Inflammatory macrophage treated with lipopolysaccharide for 4 hours (primary cell): ENCODE data around the gene CATSPER3.
A peak's percentile ranks its signal among the peaks of the same experiment; 100 is the strongest.

Source experiments
- DNase-seq: peaks from one replicate; pipeline ENCODE4 v3.0.0-alpha.2; 2020

CATSPER3 gene

DNA sequence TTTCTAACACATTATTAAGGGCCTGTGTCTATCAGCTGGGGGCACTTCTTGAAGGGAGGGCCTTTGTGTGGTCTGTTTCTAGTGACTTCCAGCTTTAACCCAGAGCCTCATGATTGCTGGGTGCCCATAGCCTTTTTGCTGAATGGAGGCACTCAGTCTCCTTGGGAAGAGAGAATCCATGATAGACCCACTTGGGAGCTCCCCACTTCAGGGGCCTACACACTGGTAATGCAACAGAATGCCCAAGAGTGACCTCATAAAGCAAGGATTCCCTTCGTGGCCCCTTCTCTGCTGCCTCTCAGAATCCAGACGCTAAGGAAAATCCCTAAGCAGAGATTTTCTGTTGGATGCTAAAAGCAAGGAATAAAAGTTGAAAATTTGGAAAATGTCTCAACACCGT is at the start of gene CATSPER3:
Gene CATSPER3, plus strand, starts transcription at position 301 of the 400 bp plus-strand sequence. Its CDS starts 85 bp downstream, at position 386.
- DNase-seq = no peak

DNA sequence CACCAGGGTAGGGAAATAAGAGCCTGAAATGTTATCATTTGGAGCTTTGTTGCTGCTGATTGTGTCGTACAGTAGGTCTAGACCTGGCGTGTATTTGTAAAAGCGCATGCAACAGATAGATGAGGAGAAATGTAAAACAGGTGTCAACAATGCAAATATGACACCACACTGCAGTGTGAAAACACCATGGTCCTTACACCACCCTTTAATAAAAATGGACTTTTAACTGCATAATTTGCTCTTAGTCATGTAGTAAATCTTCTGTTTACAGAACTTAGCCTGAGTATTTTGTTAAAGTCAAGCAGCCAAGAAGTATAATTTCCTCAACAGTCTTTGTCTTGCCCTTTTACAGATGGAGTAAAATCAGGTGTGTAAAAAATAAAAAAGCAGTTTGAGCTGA is 48.8 kb upstream of the CATSPER3 start:
- no peak for DNase-seq

DNA sequence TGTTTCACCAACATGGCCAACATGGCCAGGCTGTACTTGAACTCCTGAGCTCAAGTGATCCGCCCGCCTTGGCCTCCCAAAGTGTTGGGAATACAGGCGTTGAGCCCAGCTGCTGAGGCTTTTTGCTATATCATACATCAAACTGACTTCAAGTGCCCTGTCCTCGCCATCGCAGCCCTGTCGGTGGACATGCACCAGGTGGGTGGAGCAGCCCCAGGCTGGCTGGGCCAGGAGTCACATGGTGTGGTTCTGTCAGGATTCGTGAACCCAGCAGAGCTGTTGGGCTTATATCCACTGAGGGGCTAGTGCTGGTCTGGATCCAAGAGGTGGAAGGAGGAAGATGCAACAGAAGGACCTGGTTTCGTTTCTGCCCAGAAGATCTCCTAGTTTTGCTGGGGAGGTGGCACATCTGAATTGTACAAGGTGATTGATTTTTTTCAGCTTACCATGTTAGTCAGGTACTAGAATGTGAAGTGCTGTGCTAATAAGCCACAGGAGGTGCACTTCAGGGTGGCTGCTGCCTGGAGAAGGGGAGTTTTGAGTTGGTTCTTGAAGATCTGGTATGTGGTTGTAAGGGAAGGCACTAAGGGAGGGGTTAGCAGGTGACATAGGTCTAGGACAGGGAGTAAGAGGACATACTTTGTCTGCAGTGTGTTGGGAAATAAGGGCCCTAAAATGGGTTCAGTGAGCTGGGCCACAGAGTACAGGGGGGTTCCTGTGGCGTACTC is 46.7 kb upstream of the CATSPER3 start:
- DNase-seq = no peak

DNA sequence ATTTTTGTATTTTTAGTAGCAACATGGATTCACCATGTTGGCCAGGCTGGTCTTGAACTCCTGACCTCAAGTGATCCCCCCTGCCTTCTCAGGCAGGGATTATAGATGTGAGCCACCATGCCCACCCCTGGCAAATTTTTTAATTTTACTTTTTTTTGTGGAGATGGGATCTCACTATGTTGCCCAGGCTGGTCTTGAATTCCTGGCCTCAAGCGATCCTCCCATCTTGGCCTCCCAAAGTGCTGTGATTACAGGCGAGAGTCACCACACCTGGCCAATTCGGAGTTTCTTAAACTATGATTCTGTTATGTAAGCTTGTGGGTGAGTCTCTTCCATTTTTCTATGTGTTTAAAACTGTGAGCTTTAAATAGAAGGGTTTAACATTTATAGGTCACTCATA is 35.2 kb upstream of the CATSPER3 start:
- DNase-seq = no peak

DNA sequence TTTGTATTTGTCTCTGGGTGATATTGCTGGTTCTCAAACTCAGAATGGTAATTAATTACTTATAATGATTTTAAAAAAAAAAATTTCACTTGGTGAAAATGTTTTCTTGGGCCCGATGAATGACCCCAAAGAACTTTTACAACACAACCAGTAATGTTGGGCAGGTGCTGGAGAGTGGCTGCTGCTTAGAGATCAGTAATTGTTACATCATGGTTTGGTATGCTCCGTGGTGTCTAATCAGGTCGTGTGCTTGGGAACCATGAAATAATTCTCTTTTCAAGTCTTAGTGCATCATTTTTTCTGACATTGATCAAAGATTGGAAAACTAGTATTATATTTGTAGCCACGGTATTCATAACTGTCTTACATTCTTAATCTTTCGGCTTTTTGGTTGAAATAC is 33.5 kb upstream of the CATSPER3 start:
- DNase-seq = no peak

DNA sequence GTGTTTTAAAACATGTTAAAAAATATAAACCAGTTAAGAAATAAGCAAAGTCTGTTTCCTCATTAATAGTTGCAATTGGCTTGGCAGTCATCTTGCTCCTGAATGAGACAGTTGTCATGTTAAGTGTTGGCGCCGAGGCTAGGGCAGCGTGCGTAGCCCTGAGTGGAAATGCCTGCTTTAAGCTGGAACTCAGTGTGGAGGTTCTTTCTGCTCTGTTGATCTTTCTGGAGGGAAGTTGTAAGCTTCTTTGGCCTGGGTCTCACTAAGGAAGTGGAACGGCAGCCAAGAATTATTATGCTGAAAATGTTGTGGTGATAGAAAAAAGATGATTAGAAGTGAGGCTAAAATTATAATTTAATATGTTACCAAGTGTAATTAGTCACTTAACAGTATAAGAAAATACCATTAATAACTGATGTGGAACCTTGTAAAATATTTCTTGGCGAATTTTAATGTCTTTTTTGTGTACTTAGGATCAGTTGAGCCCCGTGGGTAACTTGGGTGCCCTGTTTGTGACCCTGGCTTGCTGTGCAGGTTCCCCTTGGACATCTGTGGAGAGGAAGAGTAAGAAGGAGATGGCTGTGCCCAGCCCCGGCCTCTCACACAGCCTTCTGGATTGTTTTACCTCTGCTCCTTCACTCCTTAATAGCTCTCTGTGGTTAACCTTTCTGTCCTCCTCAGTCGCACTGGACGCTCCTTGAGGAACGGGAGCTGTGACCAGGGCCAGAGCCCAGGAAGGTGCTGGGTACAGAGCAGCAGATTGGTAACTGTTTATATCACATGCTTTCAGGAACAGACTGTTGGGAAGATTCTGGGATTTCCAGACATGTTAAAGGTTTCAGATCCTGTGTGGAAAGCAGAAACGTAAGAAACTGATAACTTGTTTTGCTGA is 31.8 kb upstream of the CATSPER3 start:
- no peak for DNase-seq

DNA sequence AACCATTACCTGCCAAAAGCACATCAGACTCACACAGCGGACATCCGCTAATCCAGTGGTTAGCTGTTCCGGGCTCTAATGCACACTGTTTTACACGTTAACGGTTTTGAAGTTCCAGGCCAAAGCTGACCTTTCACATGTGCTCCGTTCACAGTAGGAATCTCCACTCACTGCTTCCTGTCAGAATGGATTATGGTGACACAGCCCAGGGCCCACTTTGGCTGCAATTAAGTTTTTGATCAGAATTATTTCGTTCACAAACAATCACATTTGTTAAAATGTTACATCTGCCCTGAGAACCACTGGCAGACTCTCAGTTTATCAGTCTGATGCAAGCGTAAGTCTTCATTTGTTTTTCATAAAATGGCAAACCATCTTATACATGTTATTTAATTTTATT is 30.2 kb upstream of the CATSPER3 start:
- no peak for DNase-seq

DNA sequence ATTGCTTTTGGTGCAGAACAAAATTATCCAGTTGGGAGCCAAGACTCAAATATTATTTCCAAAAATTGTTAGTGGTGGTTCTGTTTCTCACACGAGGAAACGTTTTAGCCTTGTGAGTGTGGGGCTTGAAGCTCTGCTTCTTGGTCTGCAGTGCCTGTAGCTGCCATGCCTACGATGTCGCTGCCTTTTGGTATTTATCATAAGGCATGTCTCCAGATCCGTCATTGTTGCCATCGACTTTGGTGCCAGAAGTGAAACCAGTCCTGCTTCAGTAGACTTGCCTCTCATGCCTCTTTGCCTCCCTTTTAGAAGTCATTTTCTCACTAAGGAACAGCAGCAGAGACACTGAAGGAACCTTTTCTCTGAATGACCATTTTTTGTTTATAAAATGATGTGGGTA is 29.7 kb upstream of the CATSPER3 start:
- DNase-seq = no peak

DNA sequence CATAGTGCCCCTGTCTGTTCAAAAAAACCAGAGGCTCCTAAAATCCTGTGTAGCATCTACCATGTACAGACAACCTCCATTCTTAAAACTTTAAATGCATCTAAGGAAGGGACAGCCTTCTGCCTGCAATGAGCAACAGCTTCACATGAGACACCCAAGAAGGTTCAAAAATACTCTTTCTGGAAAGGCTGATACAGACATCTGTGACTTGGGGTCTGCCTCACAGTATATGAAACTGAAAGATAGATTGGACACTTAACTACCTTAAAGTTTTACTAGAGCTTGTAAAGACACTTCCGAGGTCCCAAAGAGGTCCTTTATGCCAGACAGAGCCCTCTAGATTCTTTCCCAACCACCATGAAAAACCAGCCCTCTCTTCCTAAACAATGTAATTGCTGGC is 28.2 kb upstream of the CATSPER3 start:
- no peak for DNase-seq

DNA sequence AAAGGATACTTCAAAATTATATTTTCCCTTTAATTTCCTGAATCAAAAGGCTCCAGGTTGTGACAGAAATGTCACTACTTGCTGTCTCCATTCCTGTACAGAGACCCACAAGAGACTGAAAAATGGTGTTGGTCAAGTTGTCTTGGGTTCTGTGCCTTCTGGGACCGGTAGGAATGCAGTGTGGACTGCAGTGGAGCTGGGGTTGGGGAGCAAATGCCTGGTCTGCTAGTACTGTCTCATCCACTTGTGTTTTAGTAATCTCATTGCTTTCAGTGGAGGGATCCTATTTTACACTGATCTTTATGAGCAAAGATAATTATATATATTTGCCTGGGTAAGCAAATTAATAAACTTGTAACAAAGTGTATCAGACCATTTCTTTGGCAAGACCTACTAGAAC is 24.2 kb upstream of the CATSPER3 start:
- DNase-seq = no peak

DNA sequence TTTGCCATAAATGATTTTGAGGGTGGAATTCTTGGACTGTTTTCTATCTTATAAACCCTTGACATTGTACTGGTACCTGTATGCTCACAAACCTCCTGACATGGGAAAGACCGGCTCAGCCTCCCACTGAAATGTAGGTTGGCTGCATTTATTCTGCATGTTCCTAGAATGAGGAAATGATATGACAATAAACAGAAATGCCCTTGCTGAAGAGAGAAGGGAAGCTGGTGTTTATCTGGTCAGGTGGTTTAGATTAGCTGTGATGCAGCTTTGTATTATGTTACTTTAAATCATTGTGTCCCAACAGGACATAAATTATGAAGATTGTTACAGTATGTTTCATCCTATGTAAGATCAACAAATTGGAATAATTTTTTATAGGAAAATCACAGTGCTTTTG is 23.1 kb upstream of the CATSPER3 start:
- DNase-seq = peak; percentile 10

DNA sequence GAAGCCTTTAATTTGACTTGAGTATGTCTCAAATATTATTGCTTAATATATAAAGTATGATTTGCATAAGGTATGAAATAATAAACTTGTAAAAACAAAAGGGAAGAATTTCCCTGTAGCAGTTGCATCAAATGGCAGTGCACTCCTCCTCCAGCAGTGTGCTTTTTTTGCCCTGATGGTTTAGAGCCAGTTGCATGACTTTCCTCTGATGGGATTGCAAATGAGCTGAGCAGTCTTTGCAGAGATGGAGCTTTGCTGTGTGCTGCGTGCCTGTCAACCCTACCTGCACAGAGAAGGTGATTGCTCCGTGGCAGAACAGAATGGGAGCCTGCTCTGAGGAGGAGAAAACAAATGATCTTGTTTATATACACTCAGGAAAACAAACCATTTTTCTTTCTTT is 22.7 kb upstream of the CATSPER3 start:
- DNase-seq = no peak

DNA sequence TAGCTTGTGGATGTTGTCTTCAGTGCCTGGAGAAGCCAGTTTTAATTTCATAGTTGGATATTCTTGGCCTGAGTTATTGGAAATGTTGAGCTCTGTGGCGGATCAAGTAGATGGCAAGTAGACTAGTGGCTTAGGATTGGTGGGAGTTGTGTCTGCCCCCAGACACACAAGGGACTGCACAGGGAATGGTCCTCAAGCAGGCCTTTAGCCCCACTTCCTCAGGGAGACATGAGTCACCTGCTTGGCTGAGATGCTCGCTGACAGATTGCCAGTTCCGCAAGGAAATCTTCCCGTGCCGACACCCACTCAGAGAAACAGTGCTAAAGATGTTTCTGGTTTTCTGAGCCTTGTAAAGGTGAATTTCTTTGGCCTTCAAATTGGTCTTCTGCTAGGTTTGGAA is 18.8 kb upstream of the CATSPER3 start:
- peak; percentile 40 for DNase-seq

DNA sequence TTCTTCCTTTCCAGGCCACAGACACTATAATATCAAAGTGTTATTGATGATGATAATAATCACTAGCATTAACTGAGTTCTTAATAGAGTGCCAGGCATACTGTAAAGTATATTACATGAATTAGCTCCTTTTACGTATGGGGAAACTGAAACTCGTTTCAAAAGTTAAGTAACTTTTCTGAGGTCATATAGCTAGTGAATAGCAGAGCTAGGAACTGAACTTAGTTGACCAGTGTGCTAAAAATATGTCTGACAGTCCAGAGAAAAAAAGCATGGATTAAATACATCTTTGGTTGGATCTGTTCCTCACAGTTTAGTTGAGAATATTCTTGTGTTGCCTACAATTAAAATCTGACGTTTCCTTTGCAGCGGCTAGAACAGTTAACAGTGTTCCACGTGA is 18.4 kb upstream of the CATSPER3 start:
- DNase-seq = peak; percentile 69

DNA sequence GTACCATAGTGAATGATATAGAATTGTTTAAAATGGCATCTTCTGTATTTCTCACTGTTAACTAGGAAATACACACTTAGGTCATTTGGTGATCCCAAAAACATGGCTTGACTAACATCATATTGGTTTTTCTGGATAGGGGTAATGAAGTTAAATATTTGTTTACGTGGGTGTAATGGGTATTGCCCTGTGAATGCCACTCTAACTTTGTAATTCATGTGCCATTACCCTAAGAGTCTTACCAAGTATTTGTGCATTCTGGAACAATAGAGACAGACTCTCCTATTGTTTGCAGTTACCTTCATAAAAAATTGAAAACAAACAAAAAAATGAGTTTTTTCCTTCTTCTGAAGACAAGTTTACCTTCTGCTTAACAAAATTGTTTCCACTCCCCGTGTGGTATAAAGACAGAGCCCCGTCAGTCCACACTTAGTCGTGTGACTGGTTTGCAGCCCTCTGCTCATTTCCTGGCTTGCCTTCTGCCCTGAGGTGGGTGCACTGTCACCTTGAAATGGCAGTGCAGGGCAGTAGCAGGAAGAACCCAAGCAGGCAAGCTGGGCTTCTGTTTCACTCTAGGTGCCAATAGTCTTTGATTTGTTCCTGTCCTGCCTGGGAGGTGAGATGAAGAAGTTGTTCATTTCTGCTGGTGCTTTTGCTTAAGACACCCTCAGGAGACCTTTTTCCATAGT is 9.6 kb upstream of the CATSPER3 start:
- DNase-seq = no peak

DNA sequence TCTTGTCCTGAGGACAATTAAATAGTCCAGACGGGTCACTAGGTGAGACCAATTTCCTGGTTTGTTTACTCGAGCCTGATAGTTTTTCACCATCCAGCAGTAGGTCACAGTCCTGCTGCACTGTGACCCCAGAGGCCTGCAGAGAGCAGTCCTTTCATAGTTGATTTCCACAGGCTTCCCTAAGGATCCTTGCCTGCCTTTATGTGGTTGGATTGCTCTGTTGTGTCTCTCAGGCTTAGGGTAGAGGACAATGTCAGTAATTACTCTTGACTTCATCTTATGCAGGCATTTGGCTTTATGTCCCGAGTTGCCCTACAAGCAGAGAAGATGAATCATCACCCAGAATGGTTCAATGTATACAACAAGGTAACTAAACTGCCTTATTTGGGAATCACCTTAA is 9.0 kb upstream of the CATSPER3 start:
- no peak for DNase-seq

DNA sequence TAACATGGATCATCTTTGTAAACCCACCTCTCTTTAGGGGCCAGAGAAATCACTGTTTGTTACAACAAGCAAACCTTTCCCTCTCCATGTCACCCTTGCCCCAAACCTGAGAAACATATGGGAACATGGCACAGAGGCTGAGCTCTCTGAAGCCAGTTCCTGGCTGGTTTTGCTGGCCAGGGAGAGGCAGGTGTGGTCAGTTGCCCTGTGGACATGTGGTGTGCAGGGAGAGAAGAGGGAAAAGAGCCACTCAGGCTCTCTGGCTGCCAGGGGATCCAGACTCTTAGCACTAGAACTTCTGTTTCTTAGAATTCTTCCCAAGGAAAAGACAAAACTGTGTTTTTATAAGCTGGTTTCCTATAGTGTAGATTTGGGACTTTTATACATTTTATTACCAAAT is 4.6 kb upstream of the CATSPER3 start:
- no peak for DNase-seq

DNA sequence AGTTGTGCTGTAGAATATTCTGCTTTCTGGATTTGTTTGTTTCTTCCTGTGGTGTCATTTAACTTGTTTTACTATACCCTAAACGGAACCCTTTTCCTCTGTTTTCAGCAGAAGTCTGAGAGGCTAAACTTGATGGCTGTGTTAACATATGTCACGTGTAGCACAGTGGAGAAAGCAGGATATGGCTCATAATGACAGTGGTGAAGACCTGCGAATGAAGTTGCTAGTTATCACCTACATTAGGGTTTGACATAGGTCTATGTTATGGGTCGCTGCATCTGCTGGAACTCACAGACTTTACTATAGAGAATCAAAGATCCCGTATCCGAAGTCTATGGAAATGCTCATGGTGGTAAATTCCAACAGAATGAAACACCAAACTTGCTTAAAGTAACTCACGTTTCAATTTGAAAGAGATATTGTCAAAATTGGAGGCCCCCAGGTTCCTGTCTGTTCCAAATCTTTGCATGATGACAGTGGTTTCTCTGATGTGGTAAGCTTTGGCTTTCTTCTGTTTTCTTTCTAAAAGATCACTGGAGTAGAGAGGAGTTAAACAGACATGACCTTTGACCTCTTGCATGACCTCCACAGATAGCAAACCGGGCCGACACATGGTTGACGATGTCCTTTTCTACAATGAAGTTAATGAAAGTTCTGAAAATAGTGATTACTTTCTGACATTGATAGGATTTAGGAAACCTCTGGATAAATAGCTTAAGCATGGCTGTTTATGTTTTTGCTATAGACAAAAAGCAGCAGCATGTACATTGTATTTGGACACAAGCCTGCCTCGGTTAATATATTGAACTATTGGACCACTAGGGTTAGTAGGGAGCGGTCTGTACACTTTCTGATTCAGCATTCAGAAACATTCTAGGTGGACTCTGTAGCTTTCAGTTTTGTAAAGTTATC is 3.1 kb upstream of the CATSPER3 start:
- no peak for DNase-seq

DNA sequence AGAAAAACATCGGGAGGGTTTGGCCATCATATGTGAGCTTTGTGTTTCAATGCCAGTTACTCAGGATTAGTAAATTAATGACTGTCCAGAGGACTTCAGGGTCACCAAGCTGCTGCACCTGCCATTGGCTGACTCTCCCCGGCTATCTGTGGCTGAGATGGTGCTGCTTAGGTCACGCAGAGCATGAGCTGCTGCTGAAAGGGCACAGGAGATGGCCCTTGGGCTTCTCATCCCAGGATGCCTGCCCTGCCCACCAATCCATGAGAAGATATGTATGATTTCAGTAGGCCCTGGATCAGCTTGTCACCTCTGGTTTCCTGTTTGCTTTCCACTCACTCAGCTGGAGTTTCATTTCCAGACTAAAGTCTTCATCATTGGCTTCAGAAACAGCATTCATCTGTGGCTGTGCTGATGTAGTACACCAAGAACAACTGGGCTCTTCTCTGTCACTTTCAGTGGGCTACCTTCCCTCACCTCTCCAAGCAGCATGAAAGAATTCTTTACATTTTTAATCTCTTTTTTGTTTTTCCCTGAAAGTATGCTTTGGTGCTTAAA is 2.4 kb upstream of the CATSPER3 start:
- no peak for DNase-seq

DNA sequence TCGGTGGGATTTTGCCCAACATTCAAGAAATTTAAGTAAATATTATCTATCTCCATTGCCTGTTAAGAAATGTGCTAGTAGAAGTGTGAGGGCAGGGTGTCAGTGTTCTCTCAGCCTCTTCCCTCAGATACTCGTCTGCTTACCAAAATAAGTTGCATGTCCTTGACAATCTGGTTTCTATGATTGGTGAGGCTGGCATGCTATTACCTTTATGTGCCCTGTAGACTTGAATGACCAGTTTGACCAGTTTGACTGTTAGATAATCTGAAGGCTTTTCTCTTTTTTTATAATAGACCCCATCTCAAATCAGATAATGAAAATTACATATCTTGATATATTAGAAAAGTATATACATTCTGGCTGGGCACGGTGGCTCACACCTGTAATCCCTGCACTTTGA is 348 bp downstream of the CATSPER3 start:
- no peak for DNase-seq

DNA sequence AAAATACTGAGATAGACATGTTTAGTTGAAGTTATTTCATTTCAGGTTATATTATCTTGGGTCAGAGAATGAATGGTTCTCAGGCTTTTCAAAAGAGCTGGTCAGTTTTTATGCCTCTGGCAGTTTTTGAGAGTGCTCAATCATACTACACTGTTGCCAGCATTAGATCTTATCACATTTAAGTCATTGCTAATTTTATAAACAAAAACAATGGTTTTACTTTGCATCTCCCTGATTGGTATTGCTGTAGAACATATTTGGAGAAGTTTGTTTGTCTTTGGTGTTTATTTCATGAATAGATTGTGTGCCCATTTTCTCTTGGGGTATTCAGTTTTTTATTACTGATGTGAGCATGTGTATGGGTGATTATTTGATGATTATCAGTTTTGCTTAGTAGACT is 1.5 kb downstream of the CATSPER3 start:
- no peak for DNase-seq

DNA sequence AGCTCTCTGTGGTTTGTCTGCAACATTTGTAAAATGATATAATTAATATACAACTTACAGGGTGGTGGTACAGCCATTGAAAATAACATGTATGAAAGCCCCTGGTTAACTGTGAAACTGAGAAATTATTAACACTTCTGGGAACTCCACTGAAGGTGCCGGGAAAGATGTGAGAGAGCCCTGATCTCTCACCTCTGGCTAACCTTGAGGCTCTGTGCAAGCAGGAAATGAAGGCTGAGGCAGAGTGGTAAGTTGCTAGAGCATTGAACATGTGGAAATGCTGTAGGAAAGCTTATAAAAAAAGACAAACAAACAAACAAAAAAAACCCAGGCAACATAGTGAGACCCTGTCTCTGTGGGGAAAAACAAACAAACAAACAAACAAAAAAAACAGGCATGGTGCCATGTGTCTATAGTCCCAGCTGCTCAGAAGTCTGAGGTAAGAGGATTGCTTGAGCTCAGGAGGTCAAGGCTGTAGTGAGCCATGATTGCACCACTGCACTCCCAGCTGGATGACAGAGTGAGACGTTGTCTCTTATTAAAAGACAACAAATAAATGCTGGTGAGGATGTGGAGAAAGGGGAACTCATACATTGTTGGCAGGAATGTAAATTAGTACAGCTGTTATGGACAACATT is 7.5 kb downstream of the CATSPER3 start:
- no peak for DNase-seq
